GM21737 (cell line): Measurements from ENCODE around the gene FAM216A.
A peak's percentile ranks its signal among the peaks of the same experiment; 100 is the strongest.
"Not testable (repeated sequence)": the region's sequence is repeated elsewhere in the genome, so short reads cannot be mapped to it uniquely, and the experiment has no call there.

Experiments used
- ATAC-seq: cut with Tn5 transposase; IDR thresholded peaks from one replicate; pipeline ENCODE4 v1.9.1; 2021; ENCODE audit warnings: mild to moderate bottlenecking, moderate library complexity; ENCODE audit not compliant: unreplicated experiment

The FAM216A gene, protein sequence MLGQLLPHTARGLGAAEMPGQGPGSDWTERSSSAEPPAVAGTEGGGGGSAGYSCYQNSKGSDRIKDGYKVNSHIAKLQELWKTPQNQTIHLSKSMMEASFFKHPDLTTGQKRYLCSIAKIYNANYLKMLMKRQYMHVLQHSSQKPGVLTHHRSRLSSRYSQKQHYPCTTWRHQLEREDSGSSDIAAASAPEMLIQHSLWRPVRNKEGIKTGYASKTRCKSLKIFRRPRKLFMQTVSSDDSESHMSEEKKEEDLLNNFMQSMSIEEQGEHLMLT

GRCh38 chr12:110468214-110469048 is at the start of gene FAM216A, which contains the start of gene GPN3:
TSS of gene FAM216A (plus strand) at chr12:110468845. CDS start at chr12:110468876, 31 bp downstream.
TSS of gene GPN3 (minus strand) at chr12:110468257. CDS start at chr12:110468203, 54 bp downstream.
- ATAC-seq = peak; percentile 70

DNA sequence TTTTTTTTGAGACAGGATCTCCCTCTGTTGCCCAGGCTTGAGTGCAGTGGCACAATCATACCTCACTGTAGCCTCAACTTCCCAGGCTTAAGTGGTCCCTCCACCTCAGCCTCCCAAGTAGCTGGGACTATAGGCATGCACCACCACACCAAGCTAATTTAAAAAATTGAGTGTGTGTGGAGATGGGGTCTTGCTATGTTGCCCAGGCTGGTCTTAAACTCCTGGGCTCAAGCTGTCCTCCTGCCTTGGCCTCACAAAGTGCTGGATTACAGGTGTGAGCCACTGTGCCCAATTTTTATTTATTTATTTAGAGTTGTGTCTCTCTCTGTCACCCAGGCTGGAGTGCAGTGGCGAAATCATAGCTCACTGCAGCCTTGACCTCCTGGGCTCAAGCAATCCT is 48.0 kb upstream of the FAM216A start:
- not testable (repeated sequence) for ATAC-seq

DNA sequence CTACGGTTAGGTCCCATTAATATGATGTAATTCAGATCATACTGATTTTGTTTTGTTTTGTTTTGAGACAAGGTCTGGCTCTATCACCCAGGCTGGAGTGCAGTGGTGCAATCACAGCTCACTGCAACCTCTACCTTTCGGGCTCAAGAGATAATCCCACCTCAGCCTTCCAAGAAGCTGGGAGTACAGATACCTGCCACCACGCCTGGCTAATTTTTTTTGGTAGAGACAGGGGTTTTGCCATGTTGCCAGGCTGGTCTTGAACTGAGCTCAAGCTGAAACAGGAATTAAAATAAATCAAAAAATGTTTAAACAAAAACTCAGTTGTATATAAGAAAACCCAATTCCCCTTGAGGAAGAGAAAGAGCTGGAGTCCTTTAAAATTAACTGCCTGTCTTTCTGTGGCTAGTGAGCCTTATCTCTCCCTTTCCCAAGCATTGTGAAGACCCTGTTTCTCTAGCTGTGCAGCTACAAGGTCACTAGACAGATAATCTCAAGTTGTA is 47.4 kb upstream of the FAM216A start:
- ATAC-seq = no peak

GRCh38 chr12:110421701-110422100 is 46.9 kb upstream of the FAM216A start:
- ATAC-seq = no peak

DNA sequence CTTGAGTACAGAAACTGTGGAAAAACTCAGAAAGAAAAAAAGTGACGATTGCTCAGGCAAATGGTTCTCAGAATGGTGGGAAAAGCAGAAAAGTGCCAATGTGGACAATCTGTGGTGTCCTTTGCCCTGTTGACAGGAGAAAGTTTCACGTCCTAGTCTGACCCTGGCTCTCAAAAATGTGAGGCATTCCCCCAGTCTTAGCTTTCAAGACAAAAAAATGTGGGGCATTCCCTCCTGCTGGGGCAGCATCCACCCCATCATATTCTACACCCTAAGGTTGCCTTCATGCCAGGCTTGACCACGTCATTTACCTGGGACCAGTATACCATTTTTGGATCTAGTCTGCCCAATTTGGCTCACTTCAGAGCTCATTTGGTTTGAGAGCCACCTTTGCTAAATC is 44.4 kb upstream of the FAM216A start:
- no peak for ATAC-seq

DNA sequence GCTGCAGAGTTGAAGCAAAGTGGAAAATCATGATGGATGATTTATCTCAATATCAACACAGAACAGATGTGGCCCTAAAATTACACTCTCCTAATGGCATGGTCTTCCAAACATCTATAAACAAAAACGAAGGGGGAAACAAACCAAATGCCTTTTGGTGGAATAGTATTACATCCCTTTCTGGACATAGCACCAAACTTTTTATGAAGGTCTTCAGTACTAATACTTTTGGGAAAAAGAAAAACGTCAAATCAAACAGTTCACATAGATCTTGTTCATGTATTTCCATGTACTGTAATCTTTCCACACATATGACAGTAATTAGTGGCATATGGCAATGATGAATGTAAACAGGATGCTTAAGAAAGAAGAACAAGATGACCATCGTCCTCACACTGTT is 42.2 kb upstream of the FAM216A start:
- ATAC-seq = no peak

DNA sequence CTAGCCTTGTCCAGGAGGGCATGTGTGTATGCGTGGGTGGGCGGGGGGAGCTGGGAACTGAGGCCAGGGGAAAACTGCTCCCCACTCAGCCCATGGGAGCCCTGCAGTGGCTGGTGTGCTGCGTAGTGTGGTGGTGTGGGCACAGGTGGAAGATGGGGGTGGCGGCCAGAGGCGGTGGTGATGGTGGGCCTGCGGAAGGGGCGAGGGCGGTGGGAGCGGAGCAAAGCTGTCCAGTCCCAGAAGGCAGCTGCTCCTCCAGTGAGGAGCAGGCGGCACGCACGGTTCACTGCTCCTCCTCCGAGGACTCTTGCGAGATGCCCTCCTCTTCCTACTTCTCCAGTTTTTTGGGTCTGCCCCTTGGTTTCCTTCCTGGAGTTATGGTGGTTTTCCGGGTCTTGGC is 39.0 kb upstream of the FAM216A start:
- not testable (repeated sequence) for ATAC-seq

DNA sequence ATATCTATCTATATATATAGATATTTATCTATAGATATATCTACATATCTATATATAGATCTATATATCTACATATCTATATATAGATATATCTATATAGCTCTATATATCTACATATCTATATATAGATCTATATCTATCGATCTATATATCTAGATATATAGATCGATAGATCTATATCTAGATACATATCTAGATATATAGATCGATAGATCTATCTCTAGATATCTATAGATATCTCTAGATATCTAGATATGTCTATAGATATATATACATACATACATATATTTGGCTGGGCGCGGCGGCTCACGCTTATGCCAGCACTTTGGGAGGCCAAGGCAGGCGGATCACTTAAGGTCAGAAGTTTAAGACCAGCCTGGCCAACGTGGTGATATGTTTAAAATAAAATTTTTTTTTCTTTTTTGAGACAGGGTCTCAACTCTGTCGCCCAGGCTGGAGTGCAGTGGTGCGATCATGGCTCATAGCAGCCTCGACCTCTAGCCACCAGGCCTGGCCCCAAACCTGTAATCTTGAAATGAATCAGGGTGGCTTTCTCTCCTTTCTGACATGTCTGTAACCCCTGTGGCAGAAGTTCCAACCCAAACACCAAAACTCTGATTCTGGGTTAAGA is 36.6 kb upstream of the FAM216A start:
- ATAC-seq = no peak

- ATAC-seq = no peak
Observed at GRCh38 chr12:110436231-110436630, 32.4 kb upstream of the FAM216A start.

DNA sequence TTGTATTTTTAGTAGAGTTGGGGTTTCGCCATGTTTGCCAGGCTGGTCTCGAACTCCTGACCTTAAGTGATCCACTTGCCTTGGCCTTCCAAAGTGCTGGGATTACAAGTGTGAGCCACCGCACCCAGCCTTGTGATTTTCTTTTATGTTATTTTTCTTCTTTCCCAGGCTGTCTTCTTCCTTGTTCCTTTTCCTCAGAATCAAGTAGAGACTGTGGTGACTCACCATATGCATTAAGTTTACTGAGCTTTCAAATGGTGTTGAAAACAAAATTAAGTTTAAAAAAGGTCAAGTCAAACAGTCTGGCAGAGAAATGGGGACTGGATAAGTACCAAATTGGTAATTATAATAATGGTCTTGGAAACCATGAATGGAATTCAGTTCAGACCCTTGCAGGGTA is 24.2 kb upstream of the FAM216A start:
- ATAC-seq = no peak

DNA sequence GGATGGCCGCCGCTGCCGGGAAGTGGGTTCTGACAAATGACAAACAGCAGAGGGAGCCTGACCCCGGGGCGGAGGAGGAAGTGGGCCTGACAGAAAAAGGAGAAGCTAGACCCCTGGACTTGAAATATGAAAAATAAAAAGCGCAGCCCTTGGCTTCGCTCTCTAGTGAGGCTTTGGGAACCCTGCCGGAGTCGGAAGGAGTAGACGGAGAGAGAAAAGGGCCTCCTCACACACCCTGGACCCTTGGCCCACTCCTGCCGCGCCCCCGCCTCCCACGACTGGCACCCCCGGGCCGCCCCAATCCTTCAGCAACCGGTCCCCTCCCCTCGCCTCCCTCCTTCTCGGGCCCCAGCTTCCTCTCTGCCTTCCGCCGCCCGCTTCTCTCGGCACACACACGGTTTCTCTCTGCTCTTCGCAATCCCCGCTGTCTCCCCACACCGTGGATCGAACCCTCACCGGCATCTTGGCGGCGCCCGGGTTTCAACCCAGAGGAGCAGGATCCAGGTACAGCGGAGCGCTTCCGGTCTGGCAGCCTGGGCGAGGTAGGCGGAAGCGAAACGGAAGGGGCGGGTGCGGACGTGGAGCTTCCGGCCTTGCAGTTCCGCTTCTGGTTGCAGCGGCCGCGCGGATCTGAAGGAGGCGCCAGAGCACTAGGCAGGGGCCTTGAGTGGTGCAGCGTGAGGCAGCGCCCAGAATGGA is 18.7 kb upstream of the FAM216A start, which contains the start of gene ARPC3:
Gene ARPC3 (minus strand): TSS at position 539 of the 699 bp plus-strand sequence. CDS start 77 bp downstream, at position 462.
- ATAC-seq = peak; percentile 94

- ATAC-seq = no peak
Observed at GRCh38 chr12:110451263-110451662, 17.4 kb upstream of the FAM216A start.

DNA sequence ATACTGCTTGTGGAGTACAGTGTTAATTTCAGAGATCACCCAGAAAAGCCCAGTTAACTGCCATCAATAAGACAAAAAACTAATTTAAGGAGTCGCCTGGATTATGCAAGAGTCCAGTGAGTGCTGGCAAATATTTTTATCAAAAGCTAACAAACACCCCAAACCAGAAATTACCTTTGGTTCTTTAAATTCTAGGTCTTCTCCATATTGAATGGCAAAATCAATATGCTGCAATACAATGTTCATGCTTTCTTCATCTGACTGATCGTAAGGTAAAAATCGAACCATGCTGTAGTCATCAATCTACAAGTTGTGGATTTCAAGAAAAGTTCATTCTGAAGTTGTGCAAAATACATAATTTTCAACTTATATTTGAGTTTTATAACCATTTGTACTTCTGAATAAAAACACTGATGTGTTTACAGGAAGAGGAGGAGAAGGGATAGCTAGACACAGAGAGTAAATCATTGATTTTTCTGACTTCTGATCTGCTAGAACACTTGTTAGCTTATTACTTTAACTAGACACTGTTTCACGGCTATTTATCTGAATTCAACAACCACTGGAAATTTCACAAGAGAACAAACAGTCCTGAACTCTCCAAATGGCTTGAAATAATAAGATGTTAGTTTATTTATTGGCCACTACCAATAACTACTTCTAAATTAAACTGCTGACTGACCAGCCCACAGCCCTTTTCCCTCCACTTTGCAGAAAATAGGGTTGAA is 14.9 kb upstream of the FAM216A start:
- ATAC-seq = no peak

DNA sequence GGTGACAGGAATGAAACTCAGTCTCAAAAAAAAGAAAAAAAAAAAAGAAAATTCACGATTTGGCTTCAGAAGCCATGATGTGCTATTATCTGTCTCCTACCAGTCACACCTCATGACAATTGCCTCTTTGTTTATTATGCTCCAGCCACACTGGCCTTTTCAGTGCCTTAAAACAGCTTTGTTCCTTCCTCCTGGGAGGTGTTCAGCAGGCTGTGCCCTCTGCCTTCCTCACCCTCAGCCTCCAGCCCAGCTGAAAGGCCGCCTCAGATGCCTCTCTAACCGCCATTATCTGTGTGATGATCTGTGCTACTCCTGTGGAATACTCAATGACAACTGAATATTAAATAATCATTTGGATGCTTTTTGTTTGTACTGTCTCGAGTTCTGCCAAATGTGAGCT is 9.9 kb upstream of the FAM216A start:
- ATAC-seq = no peak

DNA sequence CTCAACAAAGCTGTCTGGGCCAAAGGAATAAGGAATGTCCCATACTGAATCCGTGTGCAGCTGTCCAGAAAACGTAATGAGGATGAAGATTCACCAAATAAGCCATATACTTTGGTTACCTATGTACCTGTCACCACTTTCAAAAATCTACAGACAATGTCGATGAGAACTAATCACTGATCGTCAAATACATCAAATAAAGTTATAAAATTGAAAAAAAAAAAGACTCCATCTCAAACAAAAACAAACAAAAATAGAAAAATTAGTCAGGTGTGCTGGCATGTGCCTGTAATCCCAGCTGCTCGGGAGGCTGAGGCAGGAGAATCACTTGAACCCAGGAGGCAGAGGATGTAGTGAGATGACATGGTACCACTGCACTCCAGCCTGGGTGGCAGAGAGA is 7.5 kb upstream of the FAM216A start:
- not testable (repeated sequence) for ATAC-seq

- ATAC-seq = no peak
Observed at GRCh38 chr12:110465024-110465423, 3.6 kb upstream of the FAM216A start.

- ATAC-seq = not testable (repeated sequence)
Observed at GRCh38 chr12:110465765-110466164, 2.9 kb upstream of the FAM216A start.

GRCh38 chr12:110466791-110467190 is 1.9 kb upstream of the FAM216A start:
- no peak for ATAC-seq

GRCh38 chr12:110467847-110468213 is 815 bp upstream of the FAM216A start:
- ATAC-seq = no peak

- ATAC-seq = no peak
Observed at GRCh38 chr12:110475426-110475825, 6.8 kb downstream of the FAM216A start.
